Esophagus squamous epithelium (tissue), 4 donors: ENCODE data around the gene KIAA0232.

ENCODE experiments used
- CTCF ChIP-seq, 6 experiments: fragments of 450-650 bp in 4 of 6; fragments of 200-600 bp in 2 of 6; sonication (generic) in 2 of 6; IDR thresholded peaks; one replicate each; pipeline ENCODE4 v1.5.1; 2016 to 2019; ENCODE audit warnings: antibody characterized with exemption in 6 of 6, mild to moderate bottlenecking in 4 of 6, moderate library complexity in 4 of 6
- POLR2A ChIP-seq, 4 donors: fragments of 450-650 bp; IDR thresholded peaks; one replicate each; pipeline ENCODE4 v1.6.1; 2017; ENCODE audit warnings: antibody characterized with exemption in 4 of 4, mild to moderate bottlenecking in 4 of 4, moderate library complexity in 3 of 4

- TF ChIP-seq CTCF (IDR thresholded peaks at IDR 0.05) (no peak), POLR2A (IDR thresholded peaks at IDR 0.05) (no peak)
Measured at GRCh38 chr4:6770581-6771228, 11.8 kb upstream of the KIAA0232 start.
